Measurements from ENCODE around the gene ITGA1.

The ITGA1 gene

GRCh38 chr5:52772668-52773067 lies 15.0 kb upstream of the ITGA1 start:
- DNase-seq (ENCODE audit: low read depth) = no peak

- no peak for DNase-seq (ENCODE audit: low read depth)
Measured at GRCh38 chr5:52773342-52773741, 14.4 kb upstream of the ITGA1 start.

DNA sequence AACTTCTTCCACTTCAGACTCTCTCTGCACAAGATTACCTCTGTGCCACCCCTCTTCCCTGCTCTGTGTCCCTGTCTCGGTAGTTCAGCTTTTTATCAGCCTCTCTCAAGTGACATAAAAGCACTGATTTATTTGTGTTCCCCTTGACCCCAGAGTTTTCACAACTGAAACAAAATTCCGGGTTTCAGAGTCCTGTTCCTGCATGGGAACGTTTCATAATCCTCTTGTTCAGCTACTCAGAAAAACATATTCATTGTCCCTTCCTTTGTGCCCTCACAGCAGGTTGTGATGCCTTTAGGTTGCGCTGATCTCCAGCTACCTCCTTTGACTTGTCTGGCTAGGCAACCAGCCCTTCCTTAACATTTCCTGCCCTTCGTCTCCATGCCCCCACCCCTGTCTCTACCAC lies 13.7 kb upstream of the ITGA1 start:
- DNase-seq (ENCODE audit: low read depth) = no peak

DNA sequence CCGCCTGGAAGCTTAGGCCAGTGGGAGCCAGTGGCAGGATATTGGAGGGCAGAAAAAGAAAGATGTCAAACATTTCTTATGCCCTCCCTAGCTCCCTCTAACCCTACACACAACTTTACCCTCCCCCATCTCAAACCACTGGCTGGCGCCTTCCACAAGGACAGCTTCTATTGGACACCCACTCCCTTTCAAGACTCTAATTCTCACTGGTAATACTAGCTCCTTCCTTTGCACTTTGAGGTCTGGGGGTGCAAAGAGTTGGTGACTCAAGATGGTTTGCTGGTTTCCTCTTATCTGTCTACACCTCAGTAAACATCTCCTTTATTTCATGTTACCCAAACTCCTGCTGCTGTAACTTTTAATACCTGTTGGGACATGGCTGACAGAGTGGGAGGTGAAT lies 11.6 kb upstream of the ITGA1 start:
- DNase-seq (ENCODE audit: low read depth) = no peak

DNA sequence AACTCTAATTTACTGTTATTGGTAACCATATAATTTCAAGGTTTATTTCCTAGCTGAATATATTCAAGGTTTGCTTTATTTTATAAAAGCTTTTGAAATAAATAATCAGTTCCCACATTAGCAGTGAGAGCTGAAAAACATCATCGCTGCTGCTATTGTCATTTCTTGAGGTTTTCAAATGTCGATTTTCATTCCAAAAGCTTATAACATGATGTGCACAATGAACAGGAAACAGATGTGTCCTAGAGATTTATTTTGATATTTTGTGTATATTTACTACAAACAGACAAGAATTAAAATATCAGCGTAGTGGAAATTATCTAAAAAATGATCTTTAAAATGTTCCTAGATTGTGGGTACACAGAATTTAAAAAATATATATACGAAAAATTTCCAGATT lies 10.5 kb upstream of the ITGA1 start:
- DNase-seq (ENCODE audit: low read depth) = no peak

GRCh38 chr5:52778781-52779180 lies 8.9 kb upstream of the ITGA1 start:
- DNase-seq (ENCODE audit: low read depth) = no peak

DNA sequence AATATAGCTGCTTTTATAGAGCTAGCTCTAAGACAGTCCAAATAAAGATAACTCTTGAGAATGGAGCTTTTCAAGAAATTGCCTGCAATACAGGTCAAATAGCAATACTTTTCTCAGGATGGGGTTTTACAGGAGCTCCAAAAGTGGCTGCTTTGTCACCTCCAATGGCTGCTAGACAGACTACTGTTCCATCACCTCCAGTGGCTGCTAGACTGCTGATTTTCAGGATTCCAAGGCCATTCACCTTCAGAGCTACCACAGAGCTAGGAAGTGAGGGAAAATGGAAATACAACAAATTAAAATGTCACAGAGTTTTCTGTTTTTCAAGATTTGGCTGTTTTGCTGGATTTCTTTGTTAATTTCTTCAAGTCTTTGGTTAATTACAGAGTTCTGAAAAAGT lies 8.5 kb upstream of the ITGA1 start:
- DNase-seq (ENCODE audit: low read depth) = no peak

- no peak for DNase-seq (ENCODE audit: low read depth)
Measured at GRCh38 chr5:52783226-52783959, 4.3 kb upstream of the ITGA1 start.

DNA sequence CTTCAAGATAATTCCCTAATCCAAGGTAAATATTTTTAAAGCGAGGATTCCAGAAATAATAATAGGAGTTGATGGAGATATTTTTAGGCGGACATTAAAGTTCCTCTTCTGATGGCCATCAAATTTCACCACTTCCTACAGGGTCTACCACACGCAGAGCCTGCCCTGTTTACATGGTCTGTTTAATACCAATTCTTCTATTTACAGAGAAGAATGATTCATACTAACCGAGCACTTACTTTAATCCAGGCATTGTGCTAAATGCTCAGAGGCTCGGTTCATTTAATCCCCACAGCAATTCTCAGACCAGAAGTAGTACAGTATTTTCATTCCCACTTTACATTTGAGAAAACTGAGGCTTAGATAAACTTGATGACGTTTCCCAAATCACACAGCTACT lies 3.0 kb upstream of the ITGA1 start:
- no peak for DNase-seq (ENCODE audit: low read depth)

DNA sequence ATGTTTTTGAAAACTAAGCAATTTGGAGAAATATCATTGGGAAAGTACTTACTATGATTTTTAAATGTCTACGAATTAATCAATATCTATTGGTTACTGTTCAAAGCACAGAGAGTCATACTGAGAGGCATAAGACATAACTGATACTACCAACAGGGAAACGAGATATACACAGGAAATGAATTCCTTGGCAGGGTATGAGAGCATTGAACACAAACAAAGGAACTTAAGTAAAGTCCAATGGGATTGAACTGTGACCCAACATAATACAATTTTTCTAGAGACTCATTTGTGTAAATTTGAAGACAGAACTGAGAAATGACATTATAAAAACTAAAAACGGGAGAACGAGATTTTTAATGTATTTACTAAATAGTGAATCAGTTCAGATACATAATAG lies 1.3 kb upstream of the ITGA1 start:
- DNase-seq (ENCODE audit: low read depth) = no peak

DNA sequence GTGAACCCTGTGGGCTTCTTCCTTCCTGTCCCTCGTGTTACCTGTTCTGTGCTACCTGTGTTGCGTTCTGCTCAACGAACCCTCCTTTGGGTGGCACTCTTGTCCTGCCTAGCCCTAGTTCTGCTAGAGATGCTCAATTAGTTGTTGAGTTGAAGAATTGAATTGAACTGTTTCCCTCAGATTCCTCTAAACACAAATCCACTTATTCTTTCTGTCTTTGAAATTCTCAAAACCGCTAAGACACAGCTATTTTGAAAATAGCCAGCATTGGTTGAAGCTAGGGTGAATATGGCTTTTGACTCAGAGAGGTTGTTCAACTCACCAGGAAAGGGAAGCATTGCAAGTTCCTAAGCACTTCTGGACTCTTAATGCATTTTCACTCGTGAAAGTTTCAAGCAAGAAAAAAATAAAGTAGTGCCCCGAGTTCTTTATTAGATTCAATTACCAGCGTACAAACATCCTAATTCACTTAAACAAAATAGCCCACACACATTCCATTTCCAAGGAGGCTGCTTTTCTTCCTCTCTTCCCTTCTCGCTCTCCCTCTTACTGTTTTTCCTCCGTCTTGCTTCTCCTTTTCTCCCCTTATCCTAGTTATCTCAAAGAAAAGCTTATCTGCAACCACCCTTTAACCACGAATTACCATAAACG lies 642 bp upstream of the ITGA1 start:
- no peak for DNase-seq (ENCODE audit: low read depth)

GRCh38 chr5:52788505-52788821 lies 747 bp downstream of the ITGA1 start:
- no peak for DNase-seq (ENCODE audit: low read depth)

DNA sequence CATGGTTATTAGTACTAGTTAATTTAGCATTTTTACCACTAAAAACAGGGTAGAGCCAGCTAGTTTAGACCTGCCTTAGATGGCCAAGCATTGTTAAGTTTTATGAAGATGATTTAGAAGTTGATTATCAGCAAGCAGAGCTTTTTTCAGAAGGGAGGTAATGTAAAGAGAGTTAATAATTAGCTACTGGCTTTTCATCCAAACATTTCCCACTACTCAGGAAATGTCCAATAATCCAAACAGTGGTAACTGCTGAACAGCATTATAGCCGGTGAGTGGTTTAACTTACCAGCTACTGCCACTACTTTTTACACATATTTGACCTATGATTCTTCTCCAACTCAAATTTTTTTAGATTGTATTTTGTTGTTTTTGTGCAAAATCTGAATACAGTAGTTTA lies 1.7 kb downstream of the ITGA1 start:
- no peak for DNase-seq (ENCODE audit: low read depth)

GRCh38 chr5:52789851-52790250 lies 2.1 kb downstream of the ITGA1 start:
- DNase-seq (ENCODE audit: low read depth) = no peak

GRCh38 chr5:52791366-52791765 lies 3.6 kb downstream of the ITGA1 start:
- no peak for DNase-seq (ENCODE audit: low read depth)

DNA sequence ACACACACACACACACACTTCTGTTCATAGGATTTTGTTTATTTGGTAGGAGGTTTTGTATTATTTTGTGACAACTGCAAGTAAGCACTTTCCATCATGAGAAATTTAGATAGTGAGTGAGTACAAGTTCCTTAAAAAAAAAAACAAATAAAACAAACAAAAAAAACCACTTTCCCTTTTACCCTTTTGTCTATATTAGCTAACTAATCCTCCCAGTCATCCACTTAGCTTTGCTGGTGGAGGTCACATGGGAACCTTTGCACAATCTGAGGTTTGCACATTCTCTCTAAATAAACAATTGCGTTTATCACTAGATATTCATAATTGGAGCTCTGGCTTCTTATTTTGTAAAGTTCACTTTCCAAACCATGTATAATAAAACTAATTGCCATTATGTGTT lies 6.8 kb downstream of the ITGA1 start:
- no peak for DNase-seq (ENCODE audit: low read depth)

GRCh38 chr5:52796031-52796430 lies 8.3 kb downstream of the ITGA1 start:
- DNase-seq (ENCODE audit: low read depth) = no peak

DNA sequence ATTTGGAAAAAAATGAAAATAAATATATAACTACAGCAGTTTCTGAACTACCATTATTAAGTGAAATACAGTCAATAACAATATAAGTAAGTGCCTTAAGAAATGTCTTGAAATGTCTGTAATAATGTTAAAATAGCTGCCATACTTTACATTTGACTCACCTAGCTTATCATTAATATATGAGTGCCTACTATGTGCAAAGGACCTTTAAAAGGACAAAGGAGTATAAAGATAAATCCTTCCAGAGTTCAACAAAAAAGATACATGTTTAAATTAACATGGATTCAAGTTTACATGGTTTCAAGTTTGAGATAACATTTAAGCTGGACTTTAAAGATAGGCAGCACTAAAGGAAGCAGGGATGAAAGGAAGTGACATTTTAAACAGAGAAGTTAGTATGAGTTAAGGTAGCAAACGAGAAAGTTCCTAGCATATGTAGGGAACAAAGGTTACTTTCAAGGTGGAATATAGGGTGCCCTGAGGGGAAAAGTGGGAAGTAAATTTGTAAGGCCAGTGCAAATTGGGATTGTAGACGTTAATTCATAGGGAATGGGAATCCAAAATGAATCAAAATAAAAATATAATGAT lies 8.9 kb downstream of the ITGA1 start:
- DNase-seq (ENCODE audit: low read depth) = no peak

- no peak for DNase-seq (ENCODE audit: low read depth)
Measured at GRCh38 chr5:52798938-52799337, 11.2 kb downstream of the ITGA1 start.

DNA sequence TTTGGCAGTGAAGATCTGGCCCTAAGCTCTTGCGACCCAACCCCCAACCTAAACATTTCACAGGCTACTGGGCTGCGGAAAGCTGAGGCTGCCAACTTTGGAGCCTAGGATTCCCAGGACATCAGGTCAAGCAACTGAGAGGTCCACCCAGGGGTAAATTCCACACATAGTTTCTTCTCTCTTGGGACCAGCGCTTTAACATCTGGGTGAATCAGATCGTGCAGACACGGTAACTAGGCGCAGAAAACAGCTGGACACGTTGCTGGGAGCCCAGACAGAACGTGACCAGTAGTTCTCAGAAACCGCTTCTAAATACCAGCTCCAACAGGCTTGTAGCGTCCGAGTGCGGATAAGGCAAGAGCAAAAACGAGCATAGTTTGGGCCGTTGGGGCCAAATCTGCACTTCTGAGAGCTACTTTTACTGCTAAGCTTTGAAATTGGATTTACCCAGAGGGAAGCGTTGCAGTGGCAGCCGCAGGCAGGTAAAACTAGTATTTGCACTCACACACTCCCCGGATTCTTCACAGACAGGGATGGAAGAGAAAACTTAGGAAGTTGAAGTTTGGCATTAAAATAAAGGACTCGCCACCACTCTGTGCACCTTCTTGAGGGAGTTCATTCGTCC lies 11.8 kb downstream of the ITGA1 start:
- DNase-seq (ENCODE audit: low read depth) = peak; percentile 80

GRCh38 chr5:52799983-52800393 lies 12.3 kb downstream of the ITGA1 start:
- DNase-seq (ENCODE audit: low read depth) = peak; percentile 92

- no peak for DNase-seq (ENCODE audit: low read depth)
Measured at GRCh38 chr5:52800394-52801213, 12.9 kb downstream of the ITGA1 start.

Data from fibroblast of the conjunctiva (primary cell).